HG02759 (cell line): Measurements from ENCODE around the gene TMC1.
"Not testable (repeated sequence)": the region's sequence is repeated elsewhere in the genome, so short reads cannot be mapped to it uniquely, and the experiment has no call there.

Source experiments
- ATAC-seq: cut with Tn5 transposase; IDR thresholded peaks from one replicate; pipeline ENCODE4 v1.9.1; 2021; ENCODE audit warnings: mild to moderate bottlenecking, moderate library complexity; ENCODE audit not compliant: unreplicated experiment

Gene TMC1

GRCh38 chr9:72749276-72749675, 227.9 kb downstream of the TMC1 start:
- ATAC-seq, result no peak

DNA sequence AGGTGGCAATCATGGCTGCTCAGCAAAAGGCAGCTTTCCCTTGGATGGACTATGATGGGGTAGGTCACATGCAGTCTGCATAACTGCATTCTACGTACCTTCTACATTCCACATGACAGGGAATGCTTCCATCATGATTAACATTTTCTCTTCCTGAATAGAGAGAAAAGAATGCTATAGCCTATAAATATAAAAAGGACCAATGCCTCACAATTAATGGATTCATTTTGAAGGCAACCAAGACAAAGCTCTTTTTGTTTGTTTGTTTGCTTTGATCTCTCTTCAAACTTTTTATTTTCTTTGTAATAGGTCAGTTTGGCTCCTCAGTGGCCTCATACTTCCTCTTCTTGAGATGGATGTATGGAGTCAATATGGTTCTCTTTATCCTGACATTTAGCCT, 230.1 kb downstream of the TMC1 start:
- no peak for ATAC-seq

GRCh38 chr9:72753266-72753893, 232.0 kb downstream of the TMC1 start:
- ATAC-seq, result no peak

DNA sequence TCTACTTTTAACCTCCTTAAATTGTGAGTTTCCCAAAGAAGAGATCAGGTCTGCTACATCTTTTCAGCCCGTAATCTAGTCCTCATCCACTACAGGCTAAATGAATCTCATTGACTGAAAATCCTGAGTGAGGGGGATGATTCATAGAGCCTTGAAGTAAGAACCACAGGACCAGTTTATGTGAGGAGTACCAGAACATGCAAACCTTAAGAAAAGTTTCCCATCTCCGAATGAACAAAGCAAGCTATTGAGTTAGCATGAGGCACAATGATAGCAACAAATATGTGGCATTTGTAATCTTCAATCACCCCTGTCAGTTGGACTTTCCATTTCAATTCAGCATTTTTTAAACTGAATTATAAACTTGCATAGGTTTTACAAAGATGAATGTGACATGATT, 234.4 kb downstream of the TMC1 start:
- ATAC-seq, result no peak

GRCh38 chr9:72758944-72759343, 237.5 kb downstream of the TMC1 start:
- ATAC-seq, result no peak

DNA sequence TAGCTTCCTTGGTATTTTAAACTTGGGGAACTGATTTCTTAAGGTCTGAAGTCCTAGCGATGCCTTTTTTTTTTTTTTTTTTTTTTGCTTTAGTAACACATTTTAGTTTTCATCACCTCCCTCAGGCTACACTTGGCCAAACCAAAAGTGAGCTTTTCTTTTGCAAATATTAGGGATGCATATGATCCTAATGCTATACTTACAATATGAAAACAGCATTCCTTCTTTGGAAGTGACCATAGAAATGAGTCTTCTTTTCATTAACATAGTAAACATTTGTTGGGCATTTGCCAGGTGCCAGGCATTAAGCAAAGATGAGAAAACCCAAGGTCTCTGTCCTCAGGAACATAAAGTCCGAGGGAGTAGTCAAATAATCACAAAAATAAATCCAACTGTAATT, 241.6 kb downstream of the TMC1 start:
- no peak for ATAC-seq

DNA sequence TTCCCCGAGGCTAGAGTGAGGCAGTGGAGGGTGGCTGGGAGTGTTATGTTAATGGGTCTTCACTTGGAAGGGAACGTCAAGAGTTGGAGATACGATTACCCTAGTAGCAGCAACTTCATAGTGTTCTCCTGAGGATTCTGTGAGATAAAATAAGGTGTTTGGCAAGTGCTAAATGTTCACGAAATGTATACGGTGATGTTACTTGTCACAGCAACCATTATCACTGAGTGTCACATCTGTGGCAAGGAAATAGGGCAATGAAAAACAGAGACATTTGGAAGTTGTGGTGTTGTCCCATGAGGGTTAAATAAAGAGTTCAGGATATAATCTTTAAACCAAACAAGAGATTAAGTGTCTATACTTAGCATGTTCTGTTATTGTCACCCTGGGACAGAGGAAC, 248.1 kb downstream of the TMC1 start:
- ATAC-seq, result no peak

DNA sequence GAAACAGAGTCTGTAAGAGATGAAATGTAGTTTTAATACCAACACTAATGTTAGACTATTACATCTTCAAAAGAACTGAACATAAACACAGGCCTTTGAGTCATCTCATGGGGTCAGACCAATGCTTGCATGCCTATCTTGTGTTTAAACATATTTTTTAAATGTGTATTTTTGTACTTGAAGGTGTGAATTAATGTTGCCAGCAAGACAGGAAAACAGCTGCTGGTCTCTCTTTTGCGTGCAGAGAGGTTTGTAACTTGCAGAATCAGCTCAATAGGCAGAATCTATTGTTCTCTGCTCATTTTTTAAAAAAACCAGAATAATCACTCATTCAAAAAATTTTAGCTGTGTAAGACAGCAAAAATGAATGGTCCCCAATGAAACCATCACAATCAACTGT, 251.3 kb downstream of the TMC1 start:
- ATAC-seq, result no peak

DNA sequence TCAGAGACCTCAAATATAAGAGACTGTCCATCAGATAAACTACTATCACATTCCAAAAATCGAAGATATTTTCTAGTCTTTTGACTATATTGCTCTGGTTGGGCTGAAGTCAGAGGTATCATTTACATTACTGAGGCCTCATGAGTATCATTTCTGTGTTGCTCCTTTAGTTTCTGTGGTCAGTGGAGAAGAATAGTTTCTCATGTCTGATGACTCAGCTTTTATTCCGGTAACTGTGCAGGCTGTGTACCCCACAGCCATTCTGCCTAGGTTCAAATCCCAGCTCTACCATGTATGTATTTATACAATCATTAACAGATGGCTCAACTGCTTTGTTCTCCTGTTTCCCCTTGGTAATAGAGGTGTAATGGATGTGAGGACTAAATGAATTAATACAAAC, 252.2 kb downstream of the TMC1 start:
- no peak for ATAC-seq

- no peak for ATAC-seq
Measured at GRCh38 chr9:72775570-72775969, 254.2 kb downstream of the TMC1 start.

DNA sequence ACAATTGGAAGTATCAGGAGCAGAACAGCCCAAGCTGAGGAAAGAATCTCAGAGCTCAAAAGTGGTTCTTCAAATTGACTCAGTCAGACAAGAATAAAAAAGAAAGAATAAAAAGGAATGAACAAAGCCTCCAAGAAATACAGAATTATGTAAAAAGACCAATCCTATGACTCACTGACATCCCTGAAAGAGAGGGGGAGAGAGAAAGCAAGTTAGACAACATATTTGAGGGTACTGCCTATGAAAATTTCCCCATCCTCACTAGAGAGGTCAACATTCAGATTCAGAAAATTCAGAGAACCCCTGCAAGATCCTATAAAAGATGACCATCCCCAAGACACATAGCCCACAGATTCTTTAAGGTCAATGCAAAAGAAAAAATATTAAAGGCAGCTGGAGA, 258.2 kb downstream of the TMC1 start:
- no peak for ATAC-seq

DNA sequence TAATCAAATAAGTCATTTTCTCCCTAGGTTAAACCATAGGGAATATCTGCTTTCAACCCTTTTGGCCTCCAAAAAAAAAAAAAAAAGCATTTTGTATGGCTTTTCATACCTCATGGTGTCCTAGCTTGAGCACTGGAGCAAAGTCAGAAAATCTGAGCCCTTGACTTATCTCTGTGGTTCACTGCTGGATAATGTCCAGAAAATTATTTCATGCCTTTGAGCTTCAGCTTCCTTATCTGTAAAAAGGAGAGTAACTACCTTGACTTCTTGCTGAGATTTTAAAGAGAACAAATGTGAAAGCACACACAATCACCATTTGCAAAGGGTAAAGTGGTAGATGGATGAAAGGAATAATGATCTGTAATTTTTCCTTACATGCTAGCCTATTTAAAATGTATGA, 265.5 kb downstream of the TMC1 start:
- no peak for ATAC-seq

- ATAC-seq, result no peak
Measured at GRCh38 chr9:72788966-72789735, 267.7 kb downstream of the TMC1 start.

DNA sequence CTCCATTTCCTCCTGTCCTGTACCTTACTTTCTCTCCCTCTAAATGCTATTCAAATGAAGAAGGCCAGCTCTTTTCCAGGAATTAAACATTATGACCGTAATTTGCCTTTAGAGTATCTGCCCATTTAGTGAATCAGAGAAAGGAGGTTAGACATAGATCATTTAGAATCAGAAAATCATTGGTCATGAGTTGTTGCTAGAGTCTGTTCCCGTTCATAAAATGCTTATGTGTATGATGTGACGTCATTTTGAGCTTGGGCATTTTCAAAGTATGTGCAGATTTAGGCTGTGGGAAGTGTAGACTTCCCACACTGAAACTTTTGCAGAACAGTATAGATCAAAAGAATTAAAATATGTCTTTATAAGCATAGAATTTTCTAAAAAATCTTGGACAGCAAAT, 268.5 kb downstream of the TMC1 start:
- no peak for ATAC-seq

GRCh38 chr9:72790989-72791388, 269.6 kb downstream of the TMC1 start:
- no peak for ATAC-seq

- ATAC-seq, result no peak
Measured at GRCh38 chr9:72791436-72791835, 270.0 kb downstream of the TMC1 start.

GRCh38 chr9:72794946-72795345, 273.5 kb downstream of the TMC1 start:
- ATAC-seq, result no peak

- no peak for ATAC-seq
Measured at GRCh38 chr9:72800328-72800994, 279.1 kb downstream of the TMC1 start.

- ATAC-seq, result no peak
Measured at GRCh38 chr9:72805238-72805637, 283.8 kb downstream of the TMC1 start.

DNA sequence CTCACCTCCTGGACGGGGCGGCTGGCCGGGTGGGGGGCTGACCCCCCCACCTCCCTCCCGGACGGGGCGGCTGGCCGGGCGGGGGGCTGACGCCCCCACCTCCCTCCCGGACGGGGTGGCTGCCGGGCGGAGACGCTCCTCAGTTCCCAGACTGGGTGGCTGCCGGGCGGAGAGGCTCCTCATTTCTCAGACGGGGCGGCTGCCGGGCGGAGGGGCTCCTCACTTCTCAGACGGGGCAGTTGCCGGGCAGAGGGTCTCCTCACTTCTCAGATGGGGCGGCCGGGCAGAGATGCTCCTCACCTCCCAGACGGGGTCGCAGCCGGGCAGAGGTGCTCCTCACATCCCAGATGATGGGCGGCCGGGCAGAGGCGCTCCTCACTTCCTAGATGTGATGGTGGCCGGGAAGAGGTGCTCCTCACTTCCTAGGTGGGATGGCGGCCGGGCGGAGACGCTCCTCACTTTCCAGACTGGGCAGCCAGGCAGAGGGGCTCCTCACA, 285.0 kb downstream of the TMC1 start:
- ATAC-seq, result not testable (repeated sequence)

DNA sequence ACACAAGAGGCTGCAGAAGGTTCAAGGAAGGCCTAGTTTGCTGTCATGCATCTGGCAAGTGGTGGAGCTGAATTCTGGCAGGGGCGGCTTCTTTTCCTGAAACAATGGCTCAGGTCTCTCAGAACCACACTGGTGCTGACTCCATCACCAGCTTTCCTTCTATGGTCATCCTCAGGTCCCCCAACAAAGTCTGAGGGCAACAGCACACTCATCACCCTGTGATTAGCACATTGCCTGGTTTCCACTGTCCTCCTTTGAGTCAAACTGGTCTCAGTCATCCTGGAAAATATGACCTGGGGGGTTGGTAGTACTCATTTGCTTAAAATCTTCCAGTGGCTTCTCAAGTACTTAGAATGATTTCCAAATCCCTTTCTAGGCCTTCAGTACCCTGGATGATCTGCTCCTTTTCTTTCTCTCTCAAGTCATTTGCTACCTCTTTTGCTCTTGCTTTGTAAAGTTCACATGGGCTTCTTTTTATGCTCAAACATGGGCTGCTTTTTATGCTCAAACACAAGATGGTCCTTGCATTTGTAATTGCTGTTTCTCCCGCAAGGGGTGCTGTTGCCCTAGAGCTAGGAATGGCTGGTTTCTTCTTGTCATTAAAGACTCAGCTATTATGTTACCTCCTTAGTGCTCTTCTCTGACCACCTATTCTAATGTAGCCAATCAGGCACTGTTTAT, 286.5 kb downstream of the TMC1 start:
- ATAC-seq, result peak; percentile 48

- ATAC-seq, result no peak
Measured at GRCh38 chr9:72808446-72808768, 287.0 kb downstream of the TMC1 start.
